IMR-90 (cell line): ENCODE measurements around the gene HYAL3. TPM values are rescaled to one million over a fixed set of nuclear protein-coding genes. Genes with fewer than 3 reads are reported as not detected.

Experiments
- ATAC-seq: fragments of 200-7000 bp; cut with Tn5 transposase; 2 replicates; pipeline ENCODE4 v1.9.1; 2020; ENCODE audit warnings: low read depth, mild to moderate bottlenecking, moderate library complexity
- BruUV-seq: library from RNA; stranded (reverse); fragments of 400-500 nt; replicated peaks from 2 replicates; lab custom pipeline; 2021; lab: Mats Ljungman, UMichigan
- CTCF ChIA-PET: fragments of 300-600 bp; formaldehyde crosslinking; extraction: SDS; loops from one replicate; lab custom pipeline; 2021; ENCODE audit warnings: antibody characterized with exemption; lab: Yijun Ruan, JAX
- POLR2A ChIA-PET: fragments of 300-600 bp; sonication (Branson Sonifier 250); formaldehyde crosslinking; loops from one replicate; lab custom pipeline; 2022; ENCODE audit warnings: antibody characterized with exemption; ENCODE audit not compliant: unreplicated experiment; lab: Charles Lee
- DNase-seq: peaks from one replicate; pipeline ENCODE4 v3.0.0; 2013
- H2AFZ ChIP-seq: replicated peaks from 2 replicates; pipeline ENCODE3; 2013; ENCODE audit warnings: low read length, mild to moderate bottlenecking; ENCODE audit not compliant: poor library complexity
- H2AK5ac ChIP-seq: 2 replicates; pipeline ENCODE4 v1.6.1; 2013; ENCODE audit warnings: low read depth, low read length, inconsistent platforms
- H2AK9ac ChIP-seq: replicated peaks from 2 replicates; pipeline ENCODE3; 2013; ENCODE audit warnings: mild to moderate bottlenecking, low read depth, low read length, moderate library complexity; ENCODE audit not compliant: poor library complexity
- H2BK120ac ChIP-seq: 2 replicates; pipeline ENCODE4 v1.6.1; 2013; ENCODE audit warnings: low read depth, low read length, inconsistent platforms
- H2BK15ac ChIP-seq: 3 replicates; pipeline ENCODE4 v1.6.1; 2013; ENCODE audit warnings: low read depth, low read length, inconsistent platforms
- H2BK20ac ChIP-seq: 2 replicates; pipeline ENCODE4 v1.6.1; 2013; ENCODE audit warnings: low read depth, mild to moderate bottlenecking, inconsistent platforms, low read length, moderate library complexity
- H2BK5ac ChIP-seq: 2 replicates; pipeline ENCODE4 v1.6.1; 2013; ENCODE audit warnings: mild to moderate bottlenecking, low read depth, low read length, inconsistent platforms; ENCODE audit not compliant: poor library complexity, severe bottlenecking
- H3K14ac ChIP-seq: replicated peaks from 2 replicates; pipeline ENCODE4 v1.6.1; 2013; ENCODE audit warnings: low read depth, low read length, inconsistent platforms
- H3K18ac ChIP-seq: 2 replicates; pipeline ENCODE4 v1.6.1; 2013; ENCODE audit warnings: low read depth, low read length, control low read depth
- H3K23ac ChIP-seq: 2 replicates; pipeline ENCODE4 v1.6.1; 2013; ENCODE audit warnings: low read depth, low read length, inconsistent platforms
- H3K27ac ChIP-seq: 2 replicates; pipeline ENCODE4 v1.5.1; 2013; ENCODE audit warnings: mild to moderate bottlenecking, control low read depth, low read length; ENCODE audit not compliant: insufficient read depth
- H3K27me3 ChIP-seq: 2 replicates; pipeline ENCODE4 v1.6.1; 2013; ENCODE audit warnings: low read length; ENCODE audit not compliant: control insufficient read depth, insufficient read depth
- H3K36me3 ChIP-seq: 2 replicates; pipeline ENCODE4 v1.6.1; 2013; ENCODE audit warnings: low read length, mixed read lengths; ENCODE audit not compliant: control insufficient read depth, insufficient read depth
- H3K4ac ChIP-seq: 2 replicates; pipeline ENCODE4 v1.6.1; 2013; ENCODE audit warnings: low read depth, low read length, inconsistent platforms
- H3K4me1 ChIP-seq: 2 replicates; pipeline ENCODE4 v1.6.1; 2013; ENCODE audit warnings: low read length, mixed read lengths; ENCODE audit not compliant: control insufficient read depth, insufficient read depth
- H3K4me2 ChIP-seq: 2 replicates; pipeline ENCODE4 v1.6.1; 2013; ENCODE audit warnings: low read depth, mild to moderate bottlenecking, control low read depth, low read length, moderate library complexity
- H3K4me3 ChIP-seq: 2 replicates; pipeline ENCODE4 v1.5.1; 2013; ENCODE audit warnings: low read depth, mild to moderate bottlenecking, control low read depth, low read length, moderate library complexity; ENCODE audit not compliant: insufficient read depth
- H3K56ac ChIP-seq: 2 replicates; pipeline ENCODE4 v1.6.1; 2013; ENCODE audit warnings: low read length, inconsistent platforms; ENCODE audit not compliant: insufficient read depth; ENCODE audit errors: extremely low read depth
- H3K79me1 ChIP-seq, 2 experiments: 2 replicates each; pipeline ENCODE4 v1.6.1; 2013; ENCODE audit warnings: low read length in 2 of 2, inconsistent platforms in 1 of 2, low read depth in 1 of 2
- H3K9ac ChIP-seq: 2 replicates; pipeline ENCODE4 v1.6.1; 2013; ENCODE audit warnings: low read depth, low read length, control low read depth
- H3K9me1 ChIP-seq: 2 replicates; pipeline ENCODE4 v1.6.1; 2013; ENCODE audit warnings: low read length, inconsistent platforms; ENCODE audit not compliant: insufficient read depth
- H3K9me3 ChIP-seq: 2 replicates; pipeline ENCODE4 v1.6.1; 2013; ENCODE audit warnings: low read length; ENCODE audit not compliant: control insufficient read depth, insufficient read depth
- H4K20me1 ChIP-seq: 2 replicates; pipeline ENCODE4 v1.6.1; 2013; ENCODE audit warnings: low read length, inconsistent platforms; ENCODE audit not compliant: insufficient read depth
- H4K5ac ChIP-seq: 2 replicates; pipeline ENCODE4 v1.6.1; 2013; ENCODE audit warnings: mild to moderate bottlenecking, low read depth, low read length, control low read depth
- H4K8ac ChIP-seq, 2 experiments: 2 replicates each; pipeline ENCODE4 v1.6.1; 2013; ENCODE audit warnings: low read depth in 2 of 2, low read length in 2 of 2, control low read depth in 1 of 2, inconsistent platforms in 1 of 2
- H4K91ac ChIP-seq: 2 replicates; pipeline ENCODE4 v1.6.1; 2013; ENCODE audit warnings: low read depth, low read length, inconsistent platforms; ENCODE audit not compliant: insufficient read depth
- CHD1 ChIP-seq: IDR thresholded peaks from 2 replicates; pipeline ENCODE4 v1.6.1; 2012; ENCODE audit warnings: low read depth, low read length, improper control_type of control experiment
- CTCF ChIP-seq: conservative IDR thresholded peaks from 2 replicates; pipeline ENCODE4 v1.5.1; 2012; ENCODE audit warnings: mild to moderate bottlenecking, low read depth, low read length, improper control_type of control experiment
- FOS ChIP-seq: fragments of 150-350 bp; IDR thresholded peaks from 2 replicates; pipeline ENCODE4 v1.6.1; 2016; ENCODE audit warnings: low read depth, low read length
- MAFK ChIP-seq: IDR thresholded peaks from 2 replicates; pipeline ENCODE4 v1.6.1; 2012; ENCODE audit warnings: low read depth, low read length, improper control_type of control experiment
- MAZ ChIP-seq: IDR thresholded peaks from 2 replicates; pipeline ENCODE4 v1.6.1; 2012; ENCODE audit warnings: low read depth, mild to moderate bottlenecking, low read length, improper control_type of control experiment, moderate library complexity, borderline replicate concordance
- MXI1 ChIP-seq: IDR thresholded peaks from 2 replicates; pipeline ENCODE4 v1.6.1; 2012; ENCODE audit warnings: low read depth, mild to moderate bottlenecking, low read length, moderate library complexity, borderline replicate concordance
- POLR2A ChIP-seq: IDR thresholded peaks from 2 replicates; pipeline ENCODE4 v1.6.1; 2012; ENCODE audit warnings: mild to moderate bottlenecking, low read depth, low read length
- RAD21 ChIP-seq: IDR thresholded peaks from 2 replicates; pipeline ENCODE4 v1.6.1; 2012; ENCODE audit warnings: low read length, improper control_type of control experiment
- RCOR1 ChIP-seq: IDR thresholded peaks from 2 replicates; pipeline ENCODE4 v1.6.1; 2012; ENCODE audit warnings: mild to moderate bottlenecking, low read length, improper control_type of control experiment; ENCODE audit not compliant: insufficient replicate concordance
- RFX5 ChIP-seq: IDR thresholded peaks from 2 replicates; pipeline ENCODE4 v1.8.0; 2012; ENCODE audit warnings: low read depth, mild to moderate bottlenecking, low read length, moderate library complexity
- SMC3 ChIP-seq: fragments of 150-350 bp; IDR thresholded peaks from 2 replicates; pipeline ENCODE4 v1.6.1; 2016; ENCODE audit warnings: low read depth, mild to moderate bottlenecking, antibody characterized with exemption, low read length, moderate library complexity
- USF2 ChIP-seq: fragments of 150-350 bp; IDR thresholded peaks from 2 replicates; pipeline ENCODE4 v1.6.1; 2017; ENCODE audit warnings: mild to moderate bottlenecking, antibody characterized with exemption, low read length, low read depth
- WGBS, 2 experiments: methylation state at CpG; one replicate each; pipeline versions ENCODE4 v1.1.5 to v1.1.7; 2013; ENCODE audit warnings: missing lambda C conversion rate in 2 of 2; ENCODE audit not compliant: insufficient read length in 1 of 2; ENCODE audit errors: extremely low coverage in 2 of 2; 5-methylcytosine and 5-hydroxymethylcytosine counted together
- dilution Hi-C: fragments of 300-500 bp; cut with HindIII; formaldehyde crosslinking; loops from one replicate; pipeline ENCODE4 v1.14.3; 2018; ENCODE audit warnings: low sequenced_read_pairs; ENCODE audit not compliant: unreplicated experiment
- in situ Hi-C: fragments of 300-500 bp; cut with MboI; formaldehyde crosslinking; loops from 3 replicates; pipeline ENCODE4 v1.14.3; 2019; ENCODE audit warnings: low sequenced_read_pairs, inconsistent platforms, mixed read lengths
- intact Hi-C: fragments of 100-400 bp; cut with micrococcal nuclease; formaldehyde crosslinking; loops from 2 replicates; pipeline ENCODE4 v1.10.0; 2022
- polyA plus RNA-seq, 3 experiments: library from polyadenylated mRNA; depleted of rRNA; stranded (reverse); fragments of >200 nt; gene quantifications; 2 replicates each; pipeline ENCODE4 v1.2.3, GENCODE V29; 2012; ENCODE audit warnings: low replicate concordance in 1 of 3
- total RNA-seq: library from RNA; depleted of rRNA; stranded (reverse); fragments of >200 nt; gene quantifications from 2 replicates; pipeline ENCODE4 v1.2.3, GENCODE V29; 2012

The HYAL3 gene
- total and polyA plus RNA-seq, 2 of the 4 experiments (the other 2 are of a cell fraction), result 2.7 to 5.7 TPM

- no peaks in the 10 kb centered on the region for H3K9me3 ChIP-seq
- WGBS, 2 experiments, result 45% methylated on average over 2 of the region's 4 CpGs; no CpG with 5 or more reads in 1 of the 2 experiments
- DNase-seq, result peak; percentile 61
Measured at GRCh38 chr3:50324351-50325112, 25.3 kb upstream of the HYAL3 start.

More at GRCh38 chr3:50324351-50325112, 25.3 kb upstream of the HYAL3 start:
- Histone ChIP-seq H2AK5ac (no peak overlapping the region), H3K23ac (no peak overlapping the region), H3K18ac (no peak overlapping the region), H2BK120ac (no peak overlapping the region), H2BK5ac (no peak overlapping the region), H4K8ac (no peak overlapping the region), H4K20me1 (peaks cover 12% of the 10 kb centered on the region), H3K36me3 (peaks cover 10% of the 10 kb centered on the region), H2AFZ (peak overlapping the region; percentile 34), H3K9ac (no peak overlapping the region), H3K14ac (no peak overlapping the region), H2BK15ac (no peak overlapping the region), H4K5ac (no peak overlapping the region), H3K27ac (no peak overlapping the region), H3K56ac (no peak overlapping the region), H3K79me1 (peaks cover 21 to 43% of the 10 kb centered on the region in 2 experiments), H3K4me1 (peaks cover 24% of the 10 kb centered on the region), H2BK20ac (no peak overlapping the region), H3K4me2 (no peak overlapping the region), H3K9me1 (peaks cover 5% of the 10 kb centered on the region), H3K27me3 (no peaks in the 10 kb centered on the region), H3K4me3 (no peak overlapping the region), H3K4ac (no peak overlapping the region), H2AK9ac (peak overlapping the region; percentile 82), H4K91ac (no peak overlapping the region)
- POLR2A ChIA-PET, result interaction anchor here (1.0 kb wide), 1 partner anchor 13 kb away, joined by 4 read pairs; no protein-coding TSS in a partner anchor
- TF ChIP-seq SMC3, result peak; percentile 79
- TF ChIP-seq CHD1, result no peak
- TF ChIP-seq MXI1, result 0 out of 2 replicates have a peak, but pooled peaks have one; percentile 39
- peak; percentile 80 for TF ChIP-seq RAD21
- TF ChIP-seq MAZ, result peak; percentile 50; the same call in 1 of the 2 replicates
- no peak for TF ChIP-seq POLR2A
- no peak for TF ChIP-seq USF2
- TF ChIP-seq RCOR1, result no peak
- no peak for TF ChIP-seq FOS
- TF ChIP-seq CTCF, result peak; percentile 91
- no peak for TF ChIP-seq RFX5
- no peak for TF ChIP-seq MAFK
- CTCF ChIA-PET, result interaction anchor here (0.7 to 1.0 kb wide), 3 partner anchors 9 to 26 kb away, joined by 3 to 4 read pairs (median 4); partner anchors contain the start of genes HYAL3 and NAA80
- intact Hi-C loops (loop anchor here (1.0 to 5.0 kb wide), 3 partner anchors 62 to 130 kb away; no protein-coding TSS in a partner anchor), dilution Hi-C loops (no loop called here), in situ Hi-C loops (loop anchor here (25.0 kb wide), 3 partner anchors 1063 to 1838 kb away; partner anchors contain the start of genes ABHD14B, GPR62, MANF and PCBP4)
- peak; percentile 42 for ATAC-seq
- BruUV-seq, result no TSS peak
